ENCODE data around the gene SCP2.
A peak's percentile ranks its signal among the peaks of the same experiment; 100 is the strongest.

The SCP2 gene

GRCh38 chr1:52907812-52908153 is 19.3 kb upstream of the SCP2 start:
- no peaks in the 10 kb centered on the region for H3K9me3 Mint-ChIP-seq
- peak overlapping the region in 1 of 2 donors; percentile 45 for H3K27ac Mint-ChIP-seq
- H3K36me3 Mint-ChIP-seq (ENCODE audit: insufficient read depth) = peaks cover 6% of the 10 kb centered on the region
- peaks cover 2 to 4% of the 10 kb centered on the region in 2 donors for H3K4me1 Mint-ChIP-seq (ENCODE audit: low read depth in 2 of 2)
- no peak overlapping the region for H3K4me3 Mint-ChIP-seq
- no peaks in the 10 kb centered on the region for H3K27me3 Mint-ChIP-seq
- ATAC-seq (replicated peaks) (no peak), DNase-seq (no peak)

GRCh38 chr1:52911541-52911940 is 15.5 kb upstream of the SCP2 start:
- Mint-ChIP-seq H3K36me3 (ENCODE audit: insufficient read depth) (peaks cover 6% of the 10 kb centered on the region), H3K27me3 (no peaks in the 10 kb centered on the region), H3K4me3 (no peak overlapping the region), H3K4me1 (ENCODE audit: low read depth in 2 of 2) (peaks cover 0 to 4% of the 10 kb centered on the region in 2 donors), H3K27ac (no peak overlapping the region), H3K9me3 (no peaks in the 10 kb centered on the region)
- DNase-seq (no peak), ATAC-seq (replicated peaks) (no peak)

DNA sequence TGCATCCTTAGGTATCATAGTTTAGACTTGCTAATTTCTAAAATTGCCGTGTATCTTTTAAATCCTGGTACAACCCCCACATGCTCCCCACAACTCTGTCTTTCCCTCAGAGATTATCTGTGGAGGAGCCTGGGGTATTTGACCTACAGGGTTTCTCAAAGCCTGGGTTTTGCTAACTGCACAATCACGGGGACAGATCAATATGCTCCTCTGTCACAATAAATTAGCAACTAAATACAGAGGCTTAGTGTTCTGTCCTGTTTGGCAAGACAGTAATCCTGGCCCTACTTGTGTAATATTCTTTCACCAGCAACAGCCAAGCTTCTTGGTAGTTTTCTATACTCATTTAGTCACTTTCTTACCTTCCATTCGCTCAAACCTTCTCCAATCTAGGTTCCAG is 14.1 kb upstream of the SCP2 start:
- Mint-ChIP-seq H3K36me3 (ENCODE audit: insufficient read depth) (peaks cover 5% of the 10 kb centered on the region), H3K4me3 (no peak overlapping the region), H3K27me3 (no peaks in the 10 kb centered on the region), H3K27ac (no peak overlapping the region), H3K4me1 (ENCODE audit: low read depth in 2 of 2) (peaks cover 0 to 9% of the 10 kb centered on the region in 2 donors), H3K9me3 (no peaks in the 10 kb centered on the region)
- DNase-seq (no peak), ATAC-seq (replicated peaks) (no peak)

GRCh38 chr1:52913537-52913936 is 13.5 kb upstream of the SCP2 start:
- no peak overlapping the region for H3K4me3 Mint-ChIP-seq
- no peaks in the 10 kb centered on the region for H3K27me3 Mint-ChIP-seq
- no peaks in the 10 kb centered on the region for H3K36me3 Mint-ChIP-seq (ENCODE audit: insufficient read depth)
- H3K9me3 Mint-ChIP-seq = no peaks in the 10 kb centered on the region
- no peak for DNase-seq
- H3K4me1 Mint-ChIP-seq (ENCODE audit: low read depth in 2 of 2) = peaks cover 0 to 9% of the 10 kb centered on the region in 2 donors
- ATAC-seq (replicated peaks) = no peak
- no peak overlapping the region for H3K27ac Mint-ChIP-seq

- peaks cover 5 to 16% of the 10 kb centered on the region in 2 donors for H3K4me1 Mint-ChIP-seq (ENCODE audit: low read depth in 2 of 2)
- DNase-seq = no peak
- H3K27me3 Mint-ChIP-seq = no peaks in the 10 kb centered on the region
- no peaks in the 10 kb centered on the region for H3K36me3 Mint-ChIP-seq (ENCODE audit: insufficient read depth)
- H3K27ac Mint-ChIP-seq = no peak overlapping the region
- no peaks in the 10 kb centered on the region for H3K9me3 Mint-ChIP-seq
- ATAC-seq (replicated peaks) = no peak
- H3K4me3 Mint-ChIP-seq = no peak overlapping the region
Observed at GRCh38 chr1:52914463-52914862, 12.6 kb upstream of the SCP2 start.

GRCh38 chr1:52915211-52915854 is 11.7 kb upstream of the SCP2 start:
- H3K27me3 Mint-ChIP-seq = no peaks in the 10 kb centered on the region
- no peaks in the 10 kb centered on the region for H3K9me3 Mint-ChIP-seq

DNA sequence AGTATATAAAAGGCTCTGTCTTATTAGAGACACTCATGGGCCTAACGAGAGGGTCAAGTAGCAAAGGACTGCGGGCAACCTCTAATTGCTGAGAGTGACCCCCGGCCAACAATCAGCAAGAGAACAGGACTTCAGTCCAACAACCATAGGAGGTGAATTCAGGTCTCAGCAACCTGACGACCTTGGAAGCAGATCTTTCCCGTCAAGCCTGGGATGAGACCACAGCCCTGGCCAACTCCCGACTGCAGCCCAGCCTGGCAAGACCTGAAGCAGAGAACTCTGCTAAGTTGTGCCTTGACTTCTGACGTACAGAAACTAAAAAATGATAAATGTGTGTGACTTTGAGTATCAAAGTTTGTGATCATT is 11.2 kb upstream of the SCP2 start:
- Mint-ChIP-seq H3K4me1 (ENCODE audit: low read depth in 2 of 2) (peaks cover 14 to 29% of the 10 kb centered on the region in 2 donors), H3K4me3 (no peak overlapping the region), H3K27ac (peak overlapping the region in 1 of 2 donors; percentile 42), H3K36me3 (ENCODE audit: insufficient read depth) (peaks cover 8% of the 10 kb centered on the region), H3K9me3 (no peaks in the 10 kb centered on the region), H3K27me3 (no peaks in the 10 kb centered on the region)
- DNase-seq (no peak), ATAC-seq (replicated peaks) (no peak)

More at GRCh38 chr1:52915211-52915854, 11.7 kb upstream of the SCP2 start:
- Mint-ChIP-seq H3K4me3 (no peak overlapping the region), H3K36me3 (ENCODE audit: insufficient read depth) (peaks cover 3% of the 10 kb centered on the region), H3K27ac (peak overlapping the region in 1 of 2 donors; percentile 42), H3K4me1 (ENCODE audit: low read depth in 2 of 2) (peaks cover 14 to 24% of the 10 kb centered on the region in 2 donors)
- no peak for DNase-seq
- ATAC-seq (replicated peaks) = no peak

- no peak for ATAC-seq (replicated peaks)
- H3K36me3 Mint-ChIP-seq (ENCODE audit: insufficient read depth) = peaks cover 10% of the 10 kb centered on the region
- H3K27ac Mint-ChIP-seq = peak overlapping the region in 1 of 2 donors; percentile 42
- peaks cover 14 to 30% of the 10 kb centered on the region in 2 donors for H3K4me1 Mint-ChIP-seq (ENCODE audit: low read depth in 2 of 2)
- H3K9me3 Mint-ChIP-seq = no peaks in the 10 kb centered on the region
- DNase-seq = no peak
- H3K27me3 Mint-ChIP-seq = no peaks in the 10 kb centered on the region
- no peak overlapping the region for H3K4me3 Mint-ChIP-seq
Observed at GRCh38 chr1:52916241-52916975, 10.7 kb upstream of the SCP2 start.

- Mint-ChIP-seq H3K36me3 (ENCODE audit: insufficient read depth) (peaks cover 10% of the 10 kb centered on the region), H3K27me3 (no peaks in the 10 kb centered on the region), H3K27ac (peak overlapping the region in 1 of 2 donors; percentile 42), H3K4me1 (ENCODE audit: low read depth in 2 of 2) (peaks cover 16 to 34% of the 10 kb centered on the region in 2 donors), H3K4me3 (no peak overlapping the region), H3K9me3 (no peaks in the 10 kb centered on the region)
- ATAC-seq (replicated peaks) (no peak), DNase-seq (no peak)
Observed at GRCh38 chr1:52917156-52917555, 9.9 kb upstream of the SCP2 start.

DNA sequence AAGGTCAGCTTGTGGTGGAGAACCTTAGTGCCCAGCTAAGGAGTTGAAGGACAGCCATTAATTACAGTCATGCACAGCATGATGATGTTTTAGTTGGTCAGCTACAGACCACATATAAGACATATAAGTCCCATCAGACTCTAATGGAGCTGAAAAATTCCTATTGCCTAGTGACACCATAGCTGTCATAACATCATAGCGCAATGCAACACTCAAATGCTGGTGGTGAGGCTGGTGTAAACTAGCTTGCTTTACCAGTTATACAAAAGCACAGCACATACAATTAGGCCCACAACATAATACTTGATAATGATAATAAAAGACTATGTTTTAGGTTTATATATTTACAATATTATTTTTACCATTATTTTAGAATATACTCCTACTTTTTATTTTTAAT is 9.5 kb upstream of the SCP2 start:
- no peaks in the 10 kb centered on the region for H3K27me3 Mint-ChIP-seq
- H3K9me3 Mint-ChIP-seq = no peaks in the 10 kb centered on the region
- H3K4me3 Mint-ChIP-seq = no peak overlapping the region
- no peak for ATAC-seq (replicated peaks)
- peak overlapping the region in 1 of 2 donors; percentile 42 for H3K27ac Mint-ChIP-seq
- no peak for DNase-seq
- peaks cover 10% of the 10 kb centered on the region for H3K36me3 Mint-ChIP-seq (ENCODE audit: insufficient read depth)
- peaks cover 16 to 34% of the 10 kb centered on the region in 2 donors for H3K4me1 Mint-ChIP-seq (ENCODE audit: low read depth in 2 of 2)

- Mint-ChIP-seq H3K27me3 (no peaks in the 10 kb centered on the region), H3K4me1 (ENCODE audit: low read depth in 2 of 2) (peaks cover 16 to 34% of the 10 kb centered on the region in 2 donors), H3K9me3 (no peaks in the 10 kb centered on the region), H3K27ac (no peak overlapping the region), H3K36me3 (ENCODE audit: insufficient read depth) (peaks cover 10% of the 10 kb centered on the region), H3K4me3 (no peak overlapping the region)
- DNase-seq = no peak
- no peak for ATAC-seq (replicated peaks)
Observed at GRCh38 chr1:52918201-52918600, 8.9 kb upstream of the SCP2 start.

DNA sequence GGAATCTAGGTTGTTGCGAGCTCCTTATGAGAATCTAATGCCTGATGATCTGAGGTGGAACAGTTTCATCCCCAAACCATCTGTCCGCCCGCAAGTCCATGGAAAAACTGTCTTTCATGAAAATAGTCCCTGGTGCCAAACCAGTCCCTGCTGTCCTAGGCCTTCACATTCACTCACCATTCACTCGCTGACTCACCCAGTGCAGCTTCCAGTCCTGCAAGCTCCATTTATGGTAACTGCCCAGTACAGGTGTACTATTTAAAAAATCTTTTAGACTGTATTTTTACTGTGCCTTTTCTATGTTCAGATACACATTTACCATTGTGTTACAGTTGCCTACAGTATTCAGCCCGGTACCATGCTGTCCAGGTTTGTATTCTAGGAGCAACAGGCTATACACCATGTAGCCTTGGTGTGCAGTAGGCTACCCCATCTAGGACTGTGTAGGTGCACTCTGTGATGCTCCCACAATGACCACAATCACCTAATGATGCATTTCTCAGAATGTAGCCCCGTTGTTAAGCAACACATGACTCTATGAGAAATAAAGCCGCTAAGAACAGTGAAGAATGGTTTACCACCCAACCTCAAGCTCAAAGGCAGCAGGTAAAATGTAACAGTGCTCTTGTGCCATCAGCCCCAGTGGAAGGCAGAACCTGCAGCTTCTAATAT is 7.9 kb upstream of the SCP2 start:
- Mint-ChIP-seq H3K36me3 (ENCODE audit: insufficient read depth) (peaks cover 10% of the 10 kb centered on the region), H3K27me3 (no peaks in the 10 kb centered on the region), H3K4me1 (ENCODE audit: low read depth in 2 of 2) (peaks cover 16 to 34% of the 10 kb centered on the region in 2 donors), H3K9me3 (no peaks in the 10 kb centered on the region), H3K4me3 (peak overlapping the region; percentile 68 to 76), H3K27ac (peak overlapping the region; percentile 78 to 84)
- DNase-seq = peak in 1 of 3 experiments; percentile 10
- ATAC-seq (replicated peaks) = peak; percentile 52

GRCh38 chr1:52919723-52920483 is 7.2 kb upstream of the SCP2 start:
- no peaks in the 10 kb centered on the region for H3K9me3 Mint-ChIP-seq
- H3K4me3 Mint-ChIP-seq = peak overlapping the region; percentile 68 to 76
- no peak for DNase-seq
- peak overlapping the region; percentile 78 to 84 for H3K27ac Mint-ChIP-seq
- H3K27me3 Mint-ChIP-seq = no peaks in the 10 kb centered on the region
- peaks cover 16 to 34% of the 10 kb centered on the region in 2 donors for H3K4me1 Mint-ChIP-seq (ENCODE audit: low read depth in 2 of 2)
- peaks cover 10% of the 10 kb centered on the region for H3K36me3 Mint-ChIP-seq (ENCODE audit: insufficient read depth)
- no peak for ATAC-seq (replicated peaks)
